ENCODE measurements around the gene ZNF394.

The ZNF394 gene

DNA sequence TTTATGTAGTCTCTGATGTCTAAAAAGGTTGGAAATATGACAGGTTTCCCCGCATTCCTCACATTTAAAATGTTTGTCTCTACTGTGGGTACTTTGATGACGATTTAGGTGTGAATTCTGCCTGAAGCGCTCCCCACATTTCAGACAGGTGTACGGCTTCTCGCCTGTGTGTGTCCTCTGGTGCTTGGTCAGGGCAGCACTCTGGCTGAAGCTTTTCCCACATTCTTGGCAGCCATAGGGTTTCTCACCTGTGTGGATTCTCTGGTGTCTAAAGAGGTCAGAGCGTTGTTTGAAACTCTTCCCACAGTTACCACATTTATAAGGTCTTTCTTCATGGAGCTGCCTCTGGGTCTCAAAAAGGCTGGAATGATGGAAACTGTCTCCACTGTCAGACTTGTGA, 6.3 kb downstream of the ZNF394 start:
- no peak for DNase-seq (ENCODE audit: low spot score)

DNA sequence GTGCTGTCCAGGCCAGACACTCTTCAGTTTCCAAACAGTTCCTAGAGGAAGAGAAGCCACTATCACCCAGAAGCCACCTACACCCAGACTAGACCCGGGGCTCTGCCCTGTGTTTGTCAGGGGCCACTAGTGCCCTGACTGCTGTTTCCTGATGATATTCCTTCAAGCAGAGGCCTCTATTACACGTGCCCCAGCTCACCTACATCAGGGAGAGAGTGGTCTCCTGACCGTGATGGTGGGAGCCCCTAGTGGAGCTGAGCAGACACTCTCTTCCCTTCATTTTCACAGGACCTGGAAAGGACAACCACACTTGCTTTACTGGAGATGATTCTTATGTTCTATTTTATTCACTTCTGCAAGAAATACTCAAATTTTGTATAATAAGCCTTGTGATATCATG, 9.2 kb downstream of the ZNF394 start:
- DNase-seq (ENCODE audit: low spot score) = no peak

DNA sequence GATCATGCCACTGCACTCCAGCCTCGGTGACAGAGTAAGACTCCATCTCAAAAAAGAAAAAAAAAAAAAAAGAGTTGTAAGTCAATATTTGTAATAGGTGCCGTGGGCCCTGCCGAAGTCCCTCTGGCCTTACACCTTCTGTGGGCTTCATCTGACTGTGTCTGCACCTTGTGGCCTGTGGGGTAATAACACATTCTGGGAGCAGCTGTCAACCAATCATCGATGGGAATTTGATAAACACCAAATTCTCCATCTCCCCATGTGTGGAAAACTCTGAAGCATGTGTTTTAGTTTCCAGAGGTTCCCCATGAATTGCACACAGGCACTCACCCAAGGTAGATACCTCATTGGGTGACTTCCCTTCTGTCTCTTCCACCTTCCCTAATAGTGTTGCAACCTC, 10.8 kb downstream of the ZNF394 start:
- DNase-seq (ENCODE audit: low spot score) = no peak

DNA sequence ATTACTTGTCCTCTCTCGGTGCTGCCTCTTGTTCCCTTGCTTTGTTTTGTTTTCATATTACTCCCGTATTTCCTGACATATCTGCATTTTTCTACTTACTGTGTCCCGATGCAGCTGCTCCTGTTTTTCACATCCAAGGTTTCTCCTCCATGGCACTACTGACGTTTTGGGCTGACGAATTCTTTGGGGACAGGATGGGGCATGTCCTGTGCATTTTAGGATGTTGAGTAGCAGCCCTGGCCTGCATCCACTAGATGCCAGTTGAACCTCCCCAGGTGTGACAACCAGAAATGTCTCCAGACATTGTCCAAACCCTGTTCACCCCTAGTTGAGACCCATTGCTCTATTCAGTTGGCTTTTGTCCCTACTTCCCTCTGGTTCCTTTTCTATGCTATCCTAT, 15.0 kb downstream of the ZNF394 start:
- DNase-seq (ENCODE audit: low spot score) = no peak

DNA sequence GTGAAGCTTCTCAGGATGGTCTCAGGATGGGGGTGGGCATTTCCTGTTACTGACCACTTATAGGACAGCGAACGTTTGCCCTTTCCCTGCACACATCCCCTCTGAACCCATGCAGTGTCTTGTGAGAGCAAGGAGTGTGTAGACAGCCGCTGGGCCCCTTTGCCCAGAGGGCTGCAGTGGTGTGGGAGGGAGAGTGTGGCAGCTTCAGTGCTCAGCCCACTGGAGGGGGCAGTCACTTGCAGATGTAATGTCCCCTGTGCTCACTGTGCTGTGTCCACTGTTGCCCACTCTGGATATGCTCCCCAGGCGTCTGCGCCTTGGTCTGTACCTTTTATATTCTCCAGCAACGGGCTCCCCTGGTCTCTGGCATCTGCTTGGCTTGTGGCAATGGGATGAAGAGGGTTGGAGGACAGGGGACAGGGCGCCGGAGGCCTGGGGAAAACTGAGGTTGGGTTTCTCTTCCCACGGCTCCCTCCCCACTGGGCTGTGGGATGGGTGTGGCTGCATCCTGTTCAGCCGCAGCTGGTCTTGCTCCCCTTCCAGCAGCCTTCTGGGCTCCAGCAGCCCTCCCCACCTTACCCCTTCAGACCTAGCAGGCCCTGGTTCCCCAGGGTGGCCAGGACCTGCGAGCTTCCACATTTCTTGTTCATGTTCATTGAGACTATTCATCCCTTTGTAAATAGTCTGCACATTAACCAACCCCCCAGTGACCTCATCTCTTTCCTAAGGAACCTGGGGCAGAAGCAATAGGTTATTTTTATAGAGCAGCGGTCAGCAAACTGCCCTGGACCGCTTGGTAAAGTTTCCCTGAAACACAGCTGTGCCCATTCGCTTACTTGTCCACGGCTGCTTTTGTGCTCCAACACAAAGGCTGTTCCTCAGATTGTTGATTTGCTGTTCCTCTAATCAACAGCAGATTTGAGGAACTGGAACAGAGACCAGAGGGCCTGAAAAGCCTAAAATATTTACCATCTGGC, 21.3 kb downstream of the ZNF394 start:
- DNase-seq (ENCODE audit: low spot score) = no peak

DNA sequence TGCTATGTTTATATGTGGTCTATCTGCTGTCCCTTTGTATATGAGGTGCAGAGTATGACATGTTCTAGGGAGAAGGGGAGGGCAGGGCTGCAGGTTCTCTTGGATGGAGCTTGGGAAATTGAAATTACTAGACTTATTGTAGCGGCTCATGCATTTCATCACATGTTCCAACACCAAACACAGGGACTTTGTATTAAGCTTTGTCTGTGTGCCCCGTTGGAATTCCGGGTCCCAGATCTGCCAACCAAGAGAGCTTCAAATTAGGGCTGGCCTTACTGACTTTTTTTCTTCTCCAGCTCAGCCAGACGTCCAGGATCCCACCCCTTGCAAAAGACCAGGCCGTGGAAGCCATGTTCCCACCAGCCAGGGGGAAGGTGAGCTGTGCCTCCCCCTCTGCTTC, 24.0 kb downstream of the ZNF394 start:
- DNase-seq (ENCODE audit: low spot score) = no peak

DNA sequence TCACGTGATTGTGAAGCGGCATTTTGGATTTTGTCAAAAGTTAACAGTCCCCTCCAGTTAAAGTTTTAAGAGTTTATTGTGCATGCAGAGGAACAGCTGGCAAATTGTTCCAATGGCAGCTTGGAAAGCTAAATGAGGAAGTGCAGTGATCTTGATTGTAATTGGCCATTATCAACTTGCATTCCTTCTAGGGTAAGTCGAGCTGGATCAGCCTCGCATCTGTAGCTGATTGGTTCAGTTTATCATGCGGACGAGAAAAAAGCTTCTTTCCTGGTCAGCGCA, 26.8 kb downstream of the ZNF394 start:
- peak; percentile 84 for DNase-seq (ENCODE audit: low spot score)

DNA sequence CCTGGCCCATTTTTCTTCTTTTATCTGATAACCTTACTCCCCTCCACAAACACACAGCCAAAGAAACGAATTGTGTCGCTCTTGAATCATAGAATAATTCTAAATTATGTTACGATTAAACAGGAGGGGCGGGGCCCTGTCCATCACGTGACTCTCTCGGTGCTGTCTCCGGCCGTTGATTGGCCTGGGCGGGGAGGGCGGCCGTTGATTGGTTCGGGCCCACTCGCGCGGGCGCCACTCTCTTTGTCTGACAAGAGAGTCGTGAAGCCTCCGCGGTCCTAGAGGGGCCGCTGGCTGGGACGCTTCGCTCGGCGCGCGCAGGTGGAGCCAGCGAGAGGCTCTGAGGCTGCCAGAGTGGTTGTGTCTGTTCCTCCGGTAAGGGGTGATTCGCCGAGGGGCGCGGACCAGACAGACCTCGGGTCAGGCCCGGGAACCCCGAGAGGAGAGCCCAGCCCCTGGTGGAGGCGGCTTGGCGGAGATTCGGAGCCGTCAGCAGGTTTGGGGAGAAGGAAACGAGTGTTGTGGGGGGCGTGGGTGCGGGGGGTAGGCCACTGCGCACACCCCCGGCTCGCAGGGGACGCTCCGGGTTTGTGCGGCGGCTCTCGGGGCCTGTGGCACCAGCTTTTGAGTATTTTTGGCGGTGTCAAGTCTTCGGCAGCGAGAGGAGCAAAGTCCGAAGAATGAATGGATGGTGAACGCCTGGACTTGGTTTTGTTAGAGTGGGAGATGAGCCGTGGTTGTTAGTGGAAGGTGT, 27.3 kb downstream of the ZNF394 start, which contains the start of gene ZNF789:
Gene ZNF789, plus strand, starts transcription at position 330 of the 754 bp plus-strand sequence. CDS start 3,567 bp downstream, outside the sequence.
- DNase-seq (ENCODE audit: low spot score) = peak; percentile 100

DNA sequence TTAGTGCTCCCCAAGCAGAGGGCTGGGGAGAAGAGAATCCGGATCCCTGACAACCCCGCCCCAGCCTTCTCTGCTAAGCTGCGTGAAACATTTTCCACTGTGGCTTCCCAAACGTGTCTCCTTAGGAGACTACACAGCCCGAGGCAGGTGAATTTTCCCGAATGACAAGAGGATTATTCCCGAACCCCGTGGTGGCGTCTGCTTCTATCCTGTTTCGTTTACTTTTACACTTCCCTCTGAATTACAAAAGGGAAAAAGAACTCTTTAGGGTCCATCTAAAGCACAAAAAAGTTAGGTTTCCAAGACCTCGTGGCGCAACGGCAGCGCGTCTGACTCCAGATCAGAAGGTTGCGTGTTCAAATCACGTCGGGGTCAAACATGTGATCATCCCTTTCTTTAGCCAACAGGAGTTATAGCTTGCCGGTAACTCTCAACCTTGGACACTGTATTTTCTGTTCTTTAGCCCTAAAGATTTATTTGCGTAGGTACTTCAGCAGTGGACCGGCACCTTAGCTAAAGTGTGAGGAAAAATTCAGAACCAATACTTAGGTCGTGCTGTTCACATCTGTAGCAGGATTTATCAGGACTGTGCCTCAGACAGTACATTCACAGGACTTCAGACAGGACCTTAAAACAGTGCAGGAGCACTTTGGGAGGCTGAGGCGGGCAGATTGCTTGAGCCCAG, 30.6 kb downstream of the ZNF394 start:
- no peak for DNase-seq (ENCODE audit: low spot score)

DNA sequence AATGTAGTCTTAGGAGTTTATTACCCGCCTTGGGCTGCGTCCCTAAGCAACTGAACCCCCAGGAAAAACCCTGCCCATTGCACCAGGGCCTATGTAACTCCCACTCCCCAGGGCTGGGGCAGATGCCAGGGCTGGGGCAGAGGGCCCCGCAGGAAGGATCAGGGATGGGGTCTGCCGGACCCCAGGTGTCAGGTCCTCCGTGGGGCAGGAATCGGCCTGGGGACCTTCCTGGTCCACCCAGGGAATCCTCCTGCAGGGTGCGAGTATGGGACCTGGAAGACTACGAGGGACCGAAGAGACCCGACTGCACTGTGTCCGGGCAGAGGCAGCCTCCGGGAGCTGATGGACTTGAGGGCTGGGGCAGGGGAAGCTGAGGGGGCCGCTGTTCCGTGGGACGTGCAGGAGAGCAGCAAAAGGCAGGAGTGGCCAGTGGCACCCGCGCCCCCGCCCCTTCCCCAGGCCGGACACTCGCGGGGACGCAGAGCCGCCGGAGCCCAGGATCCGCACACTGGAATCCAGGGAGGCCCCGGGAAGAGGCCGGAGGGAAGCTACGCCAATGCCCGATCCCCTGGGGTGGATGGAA, 31.7 kb downstream of the ZNF394 start:
- DNase-seq (ENCODE audit: low spot score) = no peak

DNA sequence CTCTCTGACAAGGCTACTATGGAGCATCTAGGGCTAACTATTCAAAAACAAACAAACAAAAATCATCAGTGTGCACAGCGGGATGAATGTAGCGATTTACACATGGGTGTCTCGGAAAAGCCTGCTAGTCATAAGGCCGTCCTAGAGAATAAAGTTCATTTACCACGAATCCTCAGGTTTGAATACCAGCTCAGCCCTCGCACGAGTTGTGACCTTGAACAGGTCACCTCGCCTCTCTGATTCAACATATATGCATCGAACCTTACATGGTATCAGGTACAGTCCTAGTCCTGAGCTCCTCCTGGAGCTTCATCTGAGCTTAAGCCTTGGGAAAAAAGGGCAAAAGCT, 34.7 kb downstream of the ZNF394 start:
- no peak for DNase-seq (ENCODE audit: low spot score)

DNA sequence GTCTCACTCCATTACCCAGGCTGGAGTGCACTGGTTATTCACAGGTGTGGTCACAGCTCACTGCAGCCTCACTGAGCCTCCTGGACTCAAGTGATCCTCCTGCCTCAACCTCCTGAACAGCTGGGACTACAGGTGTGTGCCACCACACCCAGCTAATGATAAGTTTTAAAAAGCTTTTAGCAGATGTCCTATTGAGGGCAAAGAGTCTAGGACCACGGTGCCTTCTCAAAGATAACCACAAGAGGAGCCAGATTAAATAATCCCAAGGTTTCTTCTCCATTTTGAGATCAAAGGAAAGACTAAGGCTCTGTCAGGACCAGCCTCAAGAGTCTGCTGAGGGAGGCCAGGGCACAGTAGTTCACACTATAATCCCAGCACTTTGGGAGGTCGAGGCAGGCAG, 38.9 kb downstream of the ZNF394 start:
- no peak for DNase-seq (ENCODE audit: low spot score)

DNA sequence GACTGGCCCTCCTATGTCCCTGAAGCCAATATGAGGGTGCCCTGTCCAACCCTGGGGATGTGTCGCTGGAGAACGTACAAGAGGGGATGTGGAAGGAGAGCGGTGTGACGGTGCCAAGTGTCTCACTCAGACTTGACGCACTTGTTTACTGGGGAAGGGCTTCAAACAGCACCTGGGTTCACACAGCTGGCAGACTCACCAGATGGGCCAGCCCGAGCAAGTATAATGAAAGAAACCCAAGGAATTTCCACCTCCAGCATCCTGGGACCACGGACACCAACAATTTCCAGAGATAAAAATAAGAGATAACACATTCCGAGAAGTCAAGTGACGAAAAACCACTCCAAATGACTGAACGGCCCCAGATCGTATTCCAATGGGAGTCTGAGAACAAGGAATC, 39.4 kb downstream of the ZNF394 start:
- DNase-seq (ENCODE audit: low spot score) = no peak

DNA sequence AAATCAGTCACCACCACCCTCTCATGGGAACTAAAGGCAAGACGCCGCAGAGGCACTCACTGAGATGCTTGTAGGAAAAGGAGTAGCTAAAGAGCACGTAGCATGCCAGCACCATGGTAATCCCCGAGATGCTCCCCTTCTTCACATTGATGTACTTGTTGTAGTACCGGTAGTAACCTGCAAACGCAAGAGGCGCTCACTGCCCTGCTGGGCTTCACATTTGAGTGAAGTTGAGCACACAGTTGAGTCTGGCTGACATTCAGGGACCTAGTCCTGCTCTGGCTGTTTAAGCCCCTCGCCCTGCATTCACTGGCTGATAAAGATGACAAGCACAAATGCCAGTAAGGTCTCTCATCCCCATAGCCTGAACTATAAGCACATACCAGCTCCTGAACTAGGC, 41.0 kb downstream of the ZNF394 start:
- DNase-seq (ENCODE audit: low spot score) = no peak

DNA sequence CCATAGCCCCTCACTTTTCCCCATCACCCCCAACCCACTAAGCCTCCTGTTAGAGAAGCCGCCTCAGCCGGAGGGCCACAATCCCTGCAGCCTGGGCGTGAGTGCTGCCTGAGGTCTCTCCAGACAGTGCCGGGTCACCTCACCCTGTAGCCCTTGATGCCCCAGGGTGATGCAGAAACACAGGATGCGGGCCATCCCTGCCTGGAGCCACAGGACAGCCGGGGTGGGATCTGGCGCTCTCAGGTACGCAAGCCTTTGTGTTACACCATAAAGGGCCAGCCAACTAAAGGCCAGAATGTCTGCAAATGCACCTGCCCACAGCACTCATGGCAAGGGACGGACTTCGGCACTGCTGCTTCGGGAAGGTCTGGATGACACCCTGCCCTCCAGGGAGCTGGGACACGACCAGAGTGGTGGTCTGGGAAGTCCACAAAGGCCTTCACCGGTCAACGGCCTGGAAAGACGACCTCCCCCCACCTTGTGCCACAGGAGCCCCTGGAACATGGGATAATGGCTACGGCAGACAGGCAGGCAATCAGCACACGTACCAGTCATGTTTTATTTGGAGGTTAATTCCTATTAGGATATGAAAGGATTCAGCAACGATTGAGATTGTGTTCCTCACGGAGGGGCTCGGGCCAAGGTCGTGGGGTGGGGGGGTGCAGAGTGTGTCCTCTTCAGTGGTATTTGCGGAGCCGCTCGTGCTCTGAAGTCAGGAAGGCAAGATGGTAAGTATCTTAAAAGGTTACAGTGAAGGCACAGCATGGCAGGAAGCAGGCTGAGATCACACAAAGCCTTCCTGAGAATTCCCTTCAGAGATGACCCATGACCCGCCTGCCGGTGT, 42.2 kb downstream of the ZNF394 start:
- DNase-seq (ENCODE audit: low spot score) = no peak

DNA sequence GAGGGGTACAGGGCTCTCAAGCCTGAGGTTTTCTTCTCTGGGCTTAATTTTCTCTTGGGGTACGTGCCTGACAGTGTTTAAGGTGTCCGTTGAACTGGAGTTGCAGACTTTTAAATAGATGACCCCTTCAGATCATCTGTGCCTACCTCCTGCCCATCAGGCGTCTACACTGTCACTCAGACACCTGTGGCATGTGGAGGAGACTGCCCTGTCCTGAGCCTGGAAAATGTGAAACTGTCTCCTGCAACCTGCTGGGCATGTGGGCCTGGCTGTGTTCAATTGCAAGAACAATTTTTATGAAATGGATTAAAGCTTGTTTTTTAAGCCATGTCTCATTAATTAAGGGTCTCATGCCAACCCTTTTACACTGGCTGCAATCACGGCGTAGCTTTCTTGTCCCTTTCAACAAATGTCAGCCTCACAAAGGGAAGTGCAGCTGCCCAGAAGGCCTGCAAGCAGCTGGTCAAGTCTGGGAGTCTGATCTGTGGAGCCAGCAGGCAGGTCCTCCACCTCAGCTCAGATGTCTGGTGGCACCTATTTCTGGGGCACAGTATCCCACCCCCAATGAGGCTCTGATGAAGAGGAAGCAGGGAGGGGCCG, 42.9 kb downstream of the ZNF394 start:
- DNase-seq (ENCODE audit: low spot score) = no peak

DNA sequence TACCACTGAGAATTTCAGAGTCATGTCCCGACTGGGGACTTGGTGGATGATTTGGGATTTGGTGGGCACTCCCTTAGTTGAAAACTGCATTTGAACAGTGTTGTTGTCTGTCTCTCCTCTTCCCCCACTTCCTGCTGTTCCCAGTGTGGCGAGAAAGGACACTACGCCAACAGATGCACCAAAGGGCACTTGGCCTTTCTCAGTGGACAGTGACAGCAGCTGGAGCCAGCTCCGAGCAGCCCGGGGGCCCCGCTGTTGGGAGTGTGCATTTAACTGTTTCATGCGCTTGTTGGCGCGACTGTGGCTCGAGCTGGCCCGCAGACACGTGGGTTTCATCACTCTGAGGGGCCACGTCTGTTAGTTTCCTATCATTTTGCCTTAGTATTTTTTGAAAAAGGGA, 43.8 kb downstream of the ZNF394 start:
- no peak for DNase-seq (ENCODE audit: low spot score)

DNA sequence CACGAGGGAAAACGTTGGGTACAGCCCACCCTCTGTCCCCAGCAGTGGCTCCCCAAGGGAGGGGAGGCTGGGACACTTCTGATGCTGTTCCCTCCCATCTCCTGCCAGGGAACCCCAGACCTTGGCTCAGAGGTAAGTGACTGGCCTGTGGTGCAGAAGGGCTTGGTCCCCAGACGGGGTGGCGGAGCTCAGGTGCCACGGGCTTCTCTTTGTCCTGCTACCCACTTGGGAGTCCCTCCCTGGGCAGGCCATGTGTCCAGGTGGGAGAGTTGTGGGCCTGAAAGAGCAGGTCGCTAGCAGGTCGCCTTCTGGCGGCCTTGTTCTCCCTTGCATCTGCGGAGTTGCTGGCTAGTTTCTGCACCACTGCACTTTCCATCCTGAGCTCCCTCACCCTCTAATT, 44.2 kb downstream of the ZNF394 start:
- no peak for DNase-seq (ENCODE audit: low spot score)

DNA sequence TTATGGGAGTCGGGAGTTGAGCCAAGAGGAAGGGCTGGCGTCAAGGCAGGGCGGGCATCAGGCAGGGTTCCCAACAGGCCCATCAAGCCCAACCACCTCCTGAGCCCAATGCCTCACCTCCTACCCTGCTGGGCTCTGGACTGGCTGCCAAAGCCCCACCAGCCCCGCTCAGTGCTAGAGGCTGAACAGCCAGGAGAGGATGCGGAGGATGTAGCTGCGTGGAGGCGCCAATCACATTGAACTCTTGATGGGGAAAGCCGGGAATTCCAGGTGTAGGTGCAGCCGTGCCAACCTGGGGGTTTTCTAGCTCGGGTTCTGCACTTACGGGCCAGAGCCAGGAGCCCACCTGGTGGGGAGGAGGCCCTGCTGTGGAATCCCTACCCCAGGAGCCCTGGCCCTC, 47.0 kb downstream of the ZNF394 start:
- DNase-seq (ENCODE audit: low spot score) = no peak

DNA sequence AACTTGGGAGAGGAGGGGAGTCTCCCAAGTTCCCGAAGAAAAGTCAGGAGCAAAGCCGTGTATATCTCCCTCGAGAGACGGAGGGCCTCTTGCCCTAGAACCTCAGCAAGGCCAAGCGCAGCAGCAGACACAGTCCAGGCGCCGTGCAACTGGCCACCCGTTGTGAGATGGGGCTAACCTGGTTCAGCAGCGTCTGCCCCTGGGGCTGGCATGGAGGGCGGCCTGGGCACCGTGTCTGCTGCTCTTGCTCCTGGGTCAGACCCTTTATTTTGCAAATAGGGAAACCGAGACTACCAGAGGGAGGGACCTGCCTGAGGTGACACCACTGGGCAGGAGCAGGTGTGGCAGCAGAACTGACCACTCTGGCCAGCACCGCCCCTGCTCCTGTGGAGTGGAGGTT, 47.5 kb downstream of the ZNF394 start:
- DNase-seq (ENCODE audit: low spot score) = no peak

DNA sequence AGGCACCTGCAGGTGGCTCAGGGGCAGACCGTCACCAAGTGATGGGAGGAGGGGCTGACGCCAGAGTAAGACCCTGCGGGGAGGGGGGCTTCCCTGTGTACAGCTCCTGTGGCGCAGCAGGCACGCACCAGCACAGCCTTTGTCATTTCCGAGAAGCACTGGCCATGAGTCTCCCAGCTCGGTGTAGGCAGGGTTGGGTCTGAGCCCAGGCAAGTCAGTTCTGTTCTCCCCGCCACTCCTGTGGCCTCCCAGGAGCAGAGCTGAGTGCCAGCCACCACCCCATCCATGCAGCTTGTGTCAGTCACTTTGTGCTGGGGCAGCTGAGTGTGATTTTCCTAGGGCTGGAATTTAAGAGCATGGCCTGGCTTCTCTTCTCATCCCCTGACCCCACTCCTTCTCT, 48.1 kb downstream of the ZNF394 start:
- DNase-seq (ENCODE audit: low spot score) = no peak
